NCI-H2171 (cell line): ENCODE data around the gene PPP2R1B.

Source experiments
- DNase-seq: peaks from one replicate; lab custom pipeline; 2025; lab: John Stamatoyannopoulos, UW

Gene PPP2R1B

GRCh38 chr11:111693224-111693937 is 72.8 kb downstream of the PPP2R1B start:
- DNase-seq: no peak

GRCh38 chr11:111691741-111692140 is 74.4 kb downstream of the PPP2R1B start:
- no peak for DNase-seq

- no peak for DNase-seq
Observed at GRCh38 chr11:111691176-111691575, 75.0 kb downstream of the PPP2R1B start.

- no peak for DNase-seq
Observed at GRCh38 chr11:111688013-111688412, 78.2 kb downstream of the PPP2R1B start.

GRCh38 chr11:111684251-111684650 is 81.9 kb downstream of the PPP2R1B start:
- no peak for DNase-seq

GRCh38 chr11:111683806-111684205 is 82.4 kb downstream of the PPP2R1B start:
- DNase-seq: no peak

GRCh38 chr11:111680486-111681175 is 85.6 kb downstream of the PPP2R1B start:
- DNase-seq: no peak
